Natural killer cell treated with Interleukin-12 subunit alpha and Interleukin-12 subunit beta and Interleukin-15 and Interleukin-18, amount 100 ng/mL, for 72 hours (primary cell): Measurements from ENCODE around the gene ZNF581. TPM values are rescaled to one million over a fixed set of nuclear protein-coding genes. Genes with fewer than 3 reads are reported as not detected.

Source experiments
- ATAC-seq, 2 donors: fragments of 150-1000 bp; cut with Tn5 transposase in 1 of 2; sonication (Bioruptor Pico), chemical (Tn5 transposase) in 1 of 2; 2 replicates each; pipeline ENCODE4 v1.10.0; 2021
- DNase-seq: peaks from one replicate; pipeline ENCODE4 v3.0.0; 2022; ENCODE audit warnings: low spot score
- H3K27ac Mint-ChIP-seq, 2 donors: 1 replicate in 1 of 2; 2 replicates in 1 of 2; pipeline ENCODE4 v1.8.0; 2022; ENCODE audit warnings: mixed read lengths in 2 of 2, mild to moderate bottlenecking in 1 of 2, moderate library complexity in 1 of 2
- H3K27me3 Mint-ChIP-seq, 2 donors: 1 replicate in 1 of 2; 2 replicates in 1 of 2; pipeline ENCODE4 v1.8.0; 2022; ENCODE audit warnings: mixed read lengths in 2 of 2
- H3K36me3 Mint-ChIP-seq: one replicate; pipeline ENCODE4 v1.8.0; 2022; ENCODE audit warnings: mixed read lengths
- H3K4me1 Mint-ChIP-seq, 2 donors: 1 replicate in 1 of 2; 2 replicates in 1 of 2; pipeline ENCODE4 v1.8.0; 2022; ENCODE audit warnings: low read depth in 2 of 2, mixed read lengths in 2 of 2, mild to moderate bottlenecking in 1 of 2
- H3K4me3 Mint-ChIP-seq: one replicate; pipeline ENCODE4 v1.8.0; 2022; ENCODE audit warnings: mixed read lengths
- H3K9me3 Mint-ChIP-seq: 2 replicates; pipeline ENCODE4 v1.8.0; 2022; ENCODE audit warnings: mixed read lengths
- total RNA-seq, 2 donors: library from RNA; stranded (reverse); gene quantifications; one replicate each; pipeline ENCODE4 v1.2.3, GENCODE V29; 2022

Gene ZNF581
- total RNA-seq, 2 donors from 2014 or later = 15.1 to 27.6 TPM

DNA sequence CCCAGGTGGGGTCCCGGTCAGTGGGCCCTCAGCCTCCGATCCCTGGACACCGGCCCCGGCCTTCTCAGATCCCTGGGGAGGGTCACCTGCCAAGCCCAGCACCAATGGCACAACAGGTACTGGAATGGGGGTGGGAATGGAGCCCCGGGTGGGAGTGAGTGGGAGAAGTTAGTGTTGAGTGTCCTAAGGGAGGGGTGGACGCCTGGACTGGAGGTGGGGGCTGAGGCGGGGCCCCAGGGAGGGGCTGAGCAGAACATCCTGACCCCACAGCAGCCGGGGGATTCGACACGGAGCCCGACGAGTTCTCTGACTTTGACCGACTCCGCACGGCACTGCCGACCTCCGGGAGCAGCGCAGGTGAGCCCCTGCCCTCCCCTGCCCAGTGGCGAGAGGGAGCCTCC lies 49.2 kb downstream of the ZNF581 start:
- no peaks in the 10 kb centered on the region for H3K9me3 Mint-ChIP-seq
- no peak overlapping the region for H3K27ac Mint-ChIP-seq
- H3K36me3 Mint-ChIP-seq = no peaks in the 10 kb centered on the region
- no peaks in the 10 kb centered on the region for H3K27me3 Mint-ChIP-seq
- DNase-seq (peak; percentile 38), ATAC-seq (no peak)
- no peak overlapping the region for H3K4me3 Mint-ChIP-seq
- H3K4me1 Mint-ChIP-seq = no peaks in the 10 kb centered on the region

- ATAC-seq (no peak), DNase-seq (no peak)
- Mint-ChIP-seq H3K4me3 (no peak overlapping the region), H3K27ac (no peak overlapping the region), H3K9me3 (no peaks in the 10 kb centered on the region), H3K27me3 (no peaks in the 10 kb centered on the region), H3K36me3 (no peaks in the 10 kb centered on the region), H3K4me1 (no peaks in the 10 kb centered on the region)
Measured at GRCh38 chr19:55693336-55693974, 50.0 kb downstream of the ZNF581 start.

DNA sequence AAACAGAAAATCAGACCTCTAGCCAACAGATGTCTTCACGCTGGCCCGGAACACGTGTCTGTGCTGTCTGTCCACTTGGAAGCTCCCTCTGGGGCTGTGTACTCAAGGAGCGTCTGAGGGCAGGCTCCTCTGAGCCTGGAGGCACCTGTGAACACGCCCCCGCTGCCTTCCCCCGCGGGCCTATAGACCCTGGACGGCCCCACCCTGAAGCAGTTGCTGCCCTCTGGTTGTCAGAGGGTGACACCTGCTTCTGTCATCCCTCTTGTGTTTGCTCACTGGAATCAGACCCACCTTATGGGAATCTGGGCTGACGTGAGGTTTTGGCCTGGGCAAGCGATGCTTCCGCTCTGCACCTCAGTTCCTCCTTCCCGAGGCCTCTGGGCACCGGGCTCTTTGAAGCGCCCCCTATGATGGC lies 50.8 kb downstream of the ZNF581 start:
- H3K27ac Mint-ChIP-seq = no peak overlapping the region
- H3K36me3 Mint-ChIP-seq = no peaks in the 10 kb centered on the region
- H3K4me1 Mint-ChIP-seq = no peaks in the 10 kb centered on the region
- DNase-seq (peak; percentile 49), ATAC-seq (no peak)
- no peaks in the 10 kb centered on the region for H3K9me3 Mint-ChIP-seq
- no peak overlapping the region for H3K4me3 Mint-ChIP-seq
- no peaks in the 10 kb centered on the region for H3K27me3 Mint-ChIP-seq

GRCh38 chr19:55694656-55695491 lies 51.4 kb downstream of the ZNF581 start:
- Mint-ChIP-seq H3K27ac (no peak overlapping the region), H3K36me3 (no peaks in the 10 kb centered on the region), H3K4me1 (no peaks in the 10 kb centered on the region), H3K27me3 (no peaks in the 10 kb centered on the region), H3K4me3 (no peak overlapping the region), H3K9me3 (no peaks in the 10 kb centered on the region)
- DNase-seq (peak; percentile 51), ATAC-seq (no peak)

Other genes starting within 250 kb of the ZNF581 start
- gene UBE2S, start 235.9 kb upstream of the ZNF581 start, total RNA-seq = 100 to 1,000 TPM; 247 to 423 TPM
- gene SHISA7, start 200.3 kb upstream of the ZNF581 start, total RNA-seq = not detected
- gene ISOC2, start 182.0 kb upstream of the ZNF581 start, total RNA-seq = 10 to 100 TPM; 25.6 to 45.1 TPM
- gene C19orf85, start 178.9 kb upstream of the ZNF581 start, total RNA-seq = not detected
- gene ZNF628, start 167.0 kb upstream of the ZNF581 start, total RNA-seq = 10 to 100 TPM in 1 of 2 donors, 1 to 10 TPM in 1; 8.0 to 12.3 TPM
- gene NAT14, start 158.5 kb upstream of the ZNF581 start, total RNA-seq = 10 to 100 TPM in 1 of 2 donors, 1 to 10 TPM in 1; 6.1 to 14.0 TPM
- under 1 TPM in 1 of 2 donors, not detected in 1; 0.50 TPM for gene SSC5D, start 155.2 kb upstream of the ZNF581 start, total RNA-seq
- not detected for gene SBK2, start 106.5 kb upstream of the ZNF581 start, total RNA-seq
- gene SBK3, start 98.1 kb upstream of the ZNF581 start, total RNA-seq = not detected
- 10 to 100 TPM in 1 of 2 donors, 1 to 10 TPM in 1; 6.5 to 10.2 TPM for gene ZNF579, start 62.8 kb upstream of the ZNF581 start, total RNA-seq
- 10 to 100 TPM; 11.8 to 15.8 TPM for gene FIZ1, start 44.1 kb upstream of the ZNF581 start, total RNA-seq
- gene ZNF524, start 43.4 kb upstream of the ZNF581 start, total RNA-seq = 10 to 100 TPM; 10.6 to 14.7 TPM
- 10 to 100 TPM; 15.4 to 20.7 TPM for gene ZNF865, start 38.0 kb upstream of the ZNF581 start, total RNA-seq
- gene ZNF784, start 19.1 kb upstream of the ZNF581 start, total RNA-seq = 1 to 10 TPM; 2.6 to 4.5 TPM
- gene ZNF580, start 2.6 kb upstream of the ZNF581 start, total RNA-seq = 10 to 100 TPM; 35.7 to 39.5 TPM
- gene CCDC106, start 4.6 kb downstream of the ZNF581 start, total RNA-seq = 1 to 10 TPM; 1.9 to 3.3 TPM
- gene U2AF2, start 11.4 kb downstream of the ZNF581 start, total RNA-seq = 100 to 1,000 TPM; 266 to 434 TPM
- gene EPN1, start 31.6 kb downstream of the ZNF581 start, total RNA-seq = 10 to 100 TPM; 40.7 to 63.9 TPM
- not detected for gene NLRP9, start 94.8 kb downstream of the ZNF581 start, total RNA-seq
- gene RFPL4A, start 115.4 kb downstream of the ZNF581 start, total RNA-seq = not detected
- gene RFPL4AL1, start 125.5 kb downstream of the ZNF581 start, total RNA-seq = not detected
- not detected for gene NLRP11, start 188.3 kb downstream of the ZNF581 start, total RNA-seq
- gene NLRP4, start 192.9 kb downstream of the ZNF581 start, total RNA-seq = not detected